Hypothalamus (tissue), 51 donors: ENCODE data around the gene MROH8.
"Not testable (repeated sequence)": the region's sequence is repeated elsewhere in the genome, so short reads cannot be mapped to it uniquely, and the experiment has no call there.

ENCODE experiments used
- DNase-seq, 51 donors: peaks; one replicate each; lab custom pipeline; 2025; lab: John Stamatoyannopoulos, UW

Gene MROH8

DNA sequence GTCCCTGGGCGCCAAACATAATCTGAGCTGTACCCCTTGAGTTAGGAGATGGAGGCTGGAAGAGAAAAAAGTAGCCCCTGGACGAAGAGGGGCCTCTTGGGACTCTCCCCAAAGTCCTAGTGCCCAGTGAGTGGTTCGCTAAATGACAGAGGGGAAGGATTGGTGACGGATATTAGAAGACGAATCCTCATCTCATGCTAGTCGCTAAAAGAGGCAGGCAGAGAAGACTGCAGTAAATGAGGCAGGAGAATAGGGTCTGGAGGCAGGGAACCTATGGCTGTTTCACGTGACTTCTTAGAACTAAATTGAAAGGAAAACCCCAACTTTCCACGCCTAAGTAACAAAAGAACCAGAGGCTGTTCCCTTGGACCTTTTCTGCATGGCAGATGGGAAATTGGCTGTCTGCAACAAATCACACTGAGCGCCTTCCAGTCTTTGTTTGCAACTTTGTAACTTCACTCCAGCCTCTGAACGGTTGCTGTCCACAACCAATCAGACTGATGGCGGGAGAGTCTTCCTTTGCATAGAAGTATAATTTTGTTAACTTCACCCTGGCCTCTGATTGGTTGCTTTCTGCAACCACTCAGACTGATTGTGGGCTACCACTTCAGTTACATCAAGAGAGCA, 82.8 kb downstream of the MROH8 start:
- peak in 1 of 51 donors; percentile 3 for DNase-seq

DNA sequence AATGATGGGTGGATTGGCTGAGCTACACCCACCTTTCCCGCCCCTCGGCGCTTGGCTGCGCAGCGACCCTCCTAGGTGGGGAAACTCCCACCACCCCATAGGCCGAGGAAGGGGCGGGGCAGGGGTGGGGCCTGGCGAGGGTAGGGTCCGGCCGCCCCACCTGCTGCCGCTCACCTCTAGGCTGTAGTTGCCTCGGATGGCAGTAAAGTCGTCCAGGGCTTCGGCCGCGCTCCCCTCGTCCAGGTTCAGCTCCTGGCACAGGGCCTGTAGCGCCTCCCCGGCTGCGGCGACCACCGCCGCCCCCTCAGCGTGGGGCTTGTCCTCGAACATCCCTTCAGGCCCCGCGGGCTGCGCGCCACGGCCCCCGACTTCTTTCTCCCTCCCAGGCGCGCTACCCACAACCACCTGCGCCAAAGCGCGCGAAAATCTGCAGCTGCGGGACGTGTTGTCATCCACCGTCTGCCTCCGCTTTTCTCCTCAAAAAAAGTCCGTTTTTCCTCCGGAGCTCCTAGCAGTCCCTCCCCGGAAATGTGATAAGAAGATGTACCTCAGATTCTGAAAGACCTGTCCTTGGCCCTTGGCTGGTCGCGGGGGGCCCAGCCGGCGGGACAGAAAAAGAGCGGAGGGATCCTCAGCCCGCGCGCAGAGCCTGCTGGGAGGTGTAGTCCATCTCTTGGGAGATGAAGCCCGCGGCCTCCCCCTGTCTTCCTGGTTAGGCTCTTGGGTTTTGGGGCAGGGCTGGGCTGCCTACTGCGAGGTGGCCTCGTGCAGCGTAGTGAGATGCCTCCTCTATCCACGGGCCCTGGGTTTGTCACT, 83.5 kb downstream of the MROH8 start, which contains the start of gene RBL1:
RBL1 (minus strand) TSS at position 399 of the 816 bp plus-strand sequence; CDS start at position 330, 69 bp downstream.
- DNase-seq: peak; percentile 45 to 97 (median 82)

DNA sequence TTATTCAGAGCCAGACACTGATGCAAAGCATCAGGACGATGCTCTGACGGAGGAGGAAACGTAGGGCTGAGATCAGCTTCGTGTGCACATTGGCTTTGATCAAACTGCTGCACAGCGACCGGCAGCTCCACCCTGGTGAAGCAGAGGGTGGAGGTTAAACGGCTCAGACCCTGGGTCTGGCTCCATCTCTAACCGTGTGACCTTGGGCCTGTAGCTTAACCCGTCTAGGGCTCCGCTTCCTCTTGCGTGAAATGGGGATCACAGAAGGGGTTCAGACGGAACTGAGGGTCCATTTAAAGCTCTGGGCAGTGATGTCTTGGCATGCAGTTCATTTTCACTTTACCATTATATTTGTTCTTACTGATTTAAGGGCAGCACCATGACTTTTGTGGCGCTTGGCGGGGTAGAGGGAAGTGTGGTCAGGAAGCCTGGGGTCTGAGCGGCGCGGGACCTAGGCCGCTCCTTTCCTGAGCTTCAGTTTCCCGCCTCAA, 84.2 kb downstream of the MROH8 start:
- DNase-seq: peak in 4 of 51 donors; percentile 20 to 43 (median 36)

DNA sequence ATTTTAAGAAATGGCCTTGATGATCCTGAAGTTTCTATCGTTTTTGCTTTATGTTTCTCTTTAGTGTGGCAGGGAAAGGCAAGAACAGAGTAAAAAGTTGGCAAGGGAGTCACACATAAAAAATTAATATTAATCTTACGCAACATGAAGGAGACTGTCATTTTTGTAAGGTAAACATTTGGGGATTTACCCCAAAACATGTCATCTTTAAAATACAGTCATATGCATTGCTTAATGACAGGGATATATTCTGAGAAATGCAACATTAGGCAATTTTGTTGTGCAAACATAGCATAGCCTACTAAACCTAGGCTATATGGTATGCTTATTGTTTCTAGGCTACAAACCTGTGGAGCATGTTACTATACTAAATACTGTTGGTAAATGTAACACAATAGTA, 88.9 kb downstream of the MROH8 start:
- DNase-seq: no peak

DNA sequence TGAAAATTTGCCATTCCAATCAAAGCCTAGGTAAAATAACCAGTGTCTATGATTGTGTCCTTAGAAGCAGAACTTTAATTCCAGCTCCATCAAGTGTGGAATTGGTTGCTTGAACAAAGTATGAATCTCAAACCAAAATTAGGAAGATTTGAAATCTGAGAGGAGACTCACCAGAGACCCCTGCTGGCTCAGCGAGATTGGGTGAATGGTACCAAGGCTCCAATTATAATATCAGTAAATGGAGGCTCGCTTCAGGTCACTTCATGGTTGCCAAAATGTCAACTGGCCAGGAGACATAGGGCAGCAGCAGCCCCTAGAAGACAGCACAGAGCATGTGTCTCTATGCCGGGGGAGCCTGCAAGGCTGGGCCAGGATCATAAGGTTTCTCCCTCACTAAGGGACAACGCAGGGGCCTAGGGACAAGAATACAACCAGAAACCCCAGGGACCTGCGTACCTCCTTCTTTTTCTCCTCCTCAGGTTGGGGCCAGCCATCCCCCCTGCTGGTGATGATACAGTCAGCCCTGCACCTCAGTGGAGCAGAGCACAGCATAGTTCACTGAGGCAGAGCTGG, 97.5 kb downstream of the MROH8 start:
- peak in 1 of 51 donors; percentile 1 for DNase-seq

DNA sequence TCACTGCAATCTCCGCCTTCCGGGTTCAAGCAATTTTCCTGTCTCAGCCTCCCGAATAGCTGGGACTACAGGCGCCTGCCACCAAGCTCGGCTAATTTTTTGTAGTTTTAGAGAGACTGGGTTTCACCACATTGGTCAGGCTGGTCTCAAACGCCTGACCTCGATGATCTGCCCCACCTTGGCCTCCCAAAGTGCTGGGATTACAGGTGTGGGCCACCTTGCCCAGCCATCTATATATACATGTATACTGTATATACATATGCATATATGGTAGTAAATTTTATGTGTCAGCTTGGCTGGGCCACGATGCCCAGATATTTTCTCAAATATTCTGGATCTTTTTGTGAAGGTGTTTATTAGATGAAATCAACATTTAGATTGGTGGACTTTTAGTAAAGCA, 102.3 kb downstream of the MROH8 start:
- no peak for DNase-seq

DNA sequence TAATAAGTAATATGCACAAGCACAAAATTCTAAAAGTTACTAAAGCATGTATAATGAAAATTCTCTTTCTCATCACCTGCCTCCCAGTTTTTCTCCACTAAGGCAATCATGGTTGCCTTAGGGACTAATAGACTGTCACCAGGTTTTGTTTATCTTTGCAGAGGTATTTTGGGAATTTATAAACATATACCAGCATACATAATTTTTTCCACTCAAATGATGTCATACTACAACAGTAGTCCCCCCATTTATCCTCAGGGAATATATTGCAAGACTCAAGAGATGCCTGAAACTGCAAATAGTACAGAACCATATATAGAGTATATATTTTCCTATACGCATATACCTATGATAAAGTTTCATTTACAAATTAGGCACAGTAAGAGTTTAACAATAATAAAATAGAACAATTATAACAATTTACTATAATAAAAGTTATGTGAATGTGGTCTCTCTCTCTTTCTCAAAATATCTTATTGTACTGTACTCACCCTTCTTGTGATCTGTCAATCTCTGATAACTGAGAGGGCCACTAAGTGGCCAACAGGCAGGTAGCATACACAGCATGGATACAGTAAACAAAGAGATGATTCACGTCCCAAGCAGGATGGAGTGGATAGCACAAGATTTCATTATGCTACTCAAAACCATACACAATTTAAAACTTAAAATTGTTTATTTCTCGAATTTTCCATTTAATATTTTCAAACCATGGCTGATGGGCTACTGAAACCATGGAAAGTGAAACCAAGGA, 103.2 kb downstream of the MROH8 start:
- DNase-seq: no peak

DNA sequence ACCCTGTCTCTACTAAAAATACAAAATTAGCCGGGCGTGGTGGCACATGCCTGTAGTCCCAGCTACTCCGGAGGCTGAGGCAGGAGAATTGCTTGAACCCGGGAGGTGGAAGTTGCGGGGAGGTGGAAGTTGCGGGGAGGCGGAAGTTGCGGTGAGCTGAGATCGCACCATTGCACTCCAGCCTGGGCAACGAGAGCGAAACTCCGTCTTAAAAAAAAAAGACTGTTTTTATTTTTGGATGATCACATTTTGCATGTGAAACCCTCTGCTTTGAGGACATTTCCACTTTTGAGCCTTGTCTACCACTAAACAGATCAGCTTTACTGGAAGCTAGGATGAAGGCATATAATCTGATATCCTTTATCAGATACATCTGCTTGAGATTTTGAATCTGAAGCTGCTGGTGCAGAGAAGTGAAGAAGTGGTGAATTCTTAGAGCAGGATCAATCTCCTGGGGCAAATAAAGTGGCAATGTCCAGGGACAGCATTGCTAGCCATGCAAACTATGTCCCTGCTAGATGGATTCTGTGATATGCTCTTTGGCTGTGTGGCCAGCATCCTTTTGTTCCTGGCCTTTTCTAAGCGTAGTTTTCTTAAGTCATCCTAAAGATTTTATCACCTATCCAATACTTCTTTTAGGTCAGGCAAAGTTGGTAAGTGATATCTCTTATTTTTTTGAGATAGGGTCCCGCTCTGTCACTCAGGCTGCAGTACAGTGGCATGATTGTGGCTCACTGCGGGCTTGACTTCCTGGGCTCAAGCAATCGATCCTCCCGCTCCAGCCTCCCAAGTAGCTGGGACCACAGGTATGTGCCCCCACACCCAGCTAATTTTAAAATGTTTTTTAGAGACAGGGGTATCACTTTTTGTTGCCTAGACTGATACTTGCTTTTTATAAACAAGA, 106.8 kb downstream of the MROH8 start:
- no peak for DNase-seq

DNA sequence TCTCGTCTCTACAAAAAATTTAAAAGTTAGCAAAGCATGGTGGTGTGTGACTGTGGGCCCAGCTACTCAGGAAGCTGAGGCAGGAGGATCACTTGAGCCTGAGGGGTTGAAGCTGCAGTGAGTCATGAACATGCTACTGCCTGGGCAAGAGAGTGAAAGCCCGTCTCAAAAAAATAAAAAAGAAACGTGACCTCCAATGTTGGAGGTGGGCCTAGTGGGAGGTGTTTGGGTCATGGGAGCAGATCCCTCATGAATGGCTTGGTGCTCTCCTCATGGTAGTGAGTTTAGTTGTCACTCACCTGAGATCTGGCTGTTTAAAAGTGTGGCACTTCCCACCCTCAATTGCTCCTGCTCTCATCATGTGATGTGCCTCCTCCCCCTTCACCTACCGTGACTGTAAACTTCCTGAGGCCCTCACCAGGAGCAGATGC, 107.9 kb downstream of the MROH8 start:
- no peak for DNase-seq

DNA sequence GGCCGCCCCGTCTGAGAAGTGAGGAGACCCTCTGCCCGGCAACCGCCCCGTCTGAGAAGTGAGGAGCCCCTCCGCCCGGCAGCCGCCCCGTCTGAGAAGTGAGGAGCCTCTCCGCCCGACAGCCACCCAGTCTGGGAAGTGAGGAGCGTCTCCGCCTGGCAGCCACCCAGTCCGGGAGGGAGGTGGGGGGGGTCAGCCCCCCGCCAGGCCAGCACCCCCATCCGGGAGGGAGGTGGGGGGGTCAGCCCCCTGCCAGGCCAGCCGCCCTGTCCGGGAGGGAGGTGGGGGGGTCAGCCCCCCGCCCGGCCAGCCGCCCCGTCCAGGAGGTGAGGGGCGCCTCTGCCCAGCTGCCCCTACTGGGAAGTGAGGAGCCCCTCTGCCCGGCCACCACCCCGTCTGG, 109.8 kb downstream of the MROH8 start:
- DNase-seq: not testable (repeated sequence)

DNA sequence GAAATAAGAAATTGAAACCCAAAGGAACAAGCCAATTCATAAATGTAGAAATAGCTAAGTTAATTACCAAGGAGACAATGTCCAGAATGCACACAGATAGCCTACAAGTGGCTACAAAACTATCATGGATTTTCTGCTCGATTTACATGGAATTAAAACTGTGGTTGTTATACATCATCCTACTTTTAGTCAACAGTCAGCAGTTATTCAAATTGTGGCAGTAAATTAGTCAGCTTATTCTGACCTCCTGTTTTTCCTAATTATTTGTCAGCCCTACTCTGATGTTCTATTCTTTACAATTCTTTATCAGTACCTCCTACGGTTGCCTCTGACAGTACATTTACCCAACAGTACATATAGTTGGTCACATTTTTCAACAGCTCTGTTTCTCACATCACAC, 113.2 kb downstream of the MROH8 start:
- no peak for DNase-seq

DNA sequence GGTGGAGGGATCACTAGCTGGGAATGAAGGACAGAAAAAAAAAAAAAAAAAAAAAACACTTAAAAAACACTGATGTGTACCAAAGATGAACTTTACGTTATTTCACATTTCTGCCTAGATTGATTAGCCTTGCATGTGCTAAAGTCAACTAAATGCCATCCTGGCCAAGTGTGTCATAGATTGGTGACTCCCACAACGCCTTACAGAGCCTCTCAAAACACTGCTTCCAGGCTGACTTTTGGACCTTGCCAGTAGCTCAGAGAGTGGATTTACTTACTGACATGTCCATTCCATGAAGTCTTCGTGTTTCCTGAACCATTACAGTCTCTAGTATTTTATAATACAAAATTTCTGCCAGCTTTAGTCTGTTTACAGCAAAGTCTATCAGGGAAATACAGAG, 124.1 kb downstream of the MROH8 start:
- DNase-seq: no peak

DNA sequence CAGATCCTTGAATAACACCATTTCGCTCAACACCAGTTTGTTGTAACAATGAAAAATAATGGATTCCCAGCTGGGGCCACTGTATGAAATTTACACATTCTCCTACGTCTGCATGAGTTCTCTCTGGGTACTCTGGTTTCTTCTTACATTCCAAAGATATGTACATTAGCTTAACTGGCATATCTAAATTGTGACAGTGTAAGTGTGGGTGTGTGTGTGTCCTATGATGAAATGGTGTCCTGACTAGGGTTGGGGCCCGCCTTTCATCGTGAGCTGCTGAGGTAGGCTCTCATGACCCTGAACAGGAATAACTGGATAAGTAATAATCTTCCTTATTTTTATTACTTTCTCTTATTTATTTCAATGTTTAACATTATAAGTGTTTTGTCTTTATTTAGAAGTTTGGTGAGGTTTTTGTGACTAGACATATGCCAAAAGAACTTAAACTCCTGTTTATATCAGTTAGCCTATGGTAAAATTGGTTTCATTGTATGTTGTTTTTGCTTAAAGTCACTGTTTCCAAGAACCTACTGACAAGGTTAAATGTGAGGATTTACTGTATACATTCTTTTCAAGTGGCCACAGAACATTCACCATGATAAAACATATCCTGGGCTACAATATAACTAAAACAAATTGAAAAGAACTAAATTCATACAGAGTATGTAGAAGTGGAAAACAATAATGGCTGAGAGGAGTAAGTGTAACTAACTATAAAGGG, 126.0 kb downstream of the MROH8 start:
- DNase-seq: no peak
